BE2C (cell line): ENCODE results near the gene ADAMTS18.
A peak's percentile ranks its signal among the peaks of the same experiment; 100 is the strongest.

Source experiments
- DNase-seq: peaks from one replicate; pipeline ENCODE4 v3.0.0-alpha.2; 2020
- H3K27me3 ChIP-seq: fragments of 250-450 bp; sonication (Bioruptor Pico); 2 replicates; pipeline ENCODE4 v1.5.1; 2020; ENCODE audit warnings: mild to moderate bottlenecking
- H3K36me3 ChIP-seq: fragments of 250-450 bp; sonication (Bioruptor Pico); 2 replicates; pipeline ENCODE4 v1.5.1; 2020; ENCODE audit warnings: mild to moderate bottlenecking
- H3K4me1 ChIP-seq: fragments of 250-450 bp; sonication (Bioruptor Pico); 2 replicates; pipeline ENCODE4 v1.5.1; 2020
- H3K4me3 ChIP-seq: 2 replicates; pipeline ENCODE4 v1.5.1; 2011; ENCODE audit warnings: low read depth, low read length
- H3K9me3 ChIP-seq: fragments of 250-450 bp; sonication (Bioruptor Pico); 2 replicates; pipeline ENCODE4 v1.5.1; 2020
- TF ChIP-seq, protein P1 (sequence below): IDR thresholded peaks from 2 replicates; pipeline ENCODE4 v1.5.1; 2012; ENCODE audit warnings: mild to moderate bottlenecking, low read depth, low read length

ADAMTS18 gene

GRCh38 chr16:77414752-77415231 lies 20.0 kb downstream of the ADAMTS18 start:
- H3K4me3 ChIP-seq = no peak overlapping the region
- H3K4me1 ChIP-seq = no peaks in the 10 kb centered on the region
- H3K9me3 ChIP-seq = no peaks in the 10 kb centered on the region
- no peak for DNase-seq
- TF ChIP-seq, protein P1, sequence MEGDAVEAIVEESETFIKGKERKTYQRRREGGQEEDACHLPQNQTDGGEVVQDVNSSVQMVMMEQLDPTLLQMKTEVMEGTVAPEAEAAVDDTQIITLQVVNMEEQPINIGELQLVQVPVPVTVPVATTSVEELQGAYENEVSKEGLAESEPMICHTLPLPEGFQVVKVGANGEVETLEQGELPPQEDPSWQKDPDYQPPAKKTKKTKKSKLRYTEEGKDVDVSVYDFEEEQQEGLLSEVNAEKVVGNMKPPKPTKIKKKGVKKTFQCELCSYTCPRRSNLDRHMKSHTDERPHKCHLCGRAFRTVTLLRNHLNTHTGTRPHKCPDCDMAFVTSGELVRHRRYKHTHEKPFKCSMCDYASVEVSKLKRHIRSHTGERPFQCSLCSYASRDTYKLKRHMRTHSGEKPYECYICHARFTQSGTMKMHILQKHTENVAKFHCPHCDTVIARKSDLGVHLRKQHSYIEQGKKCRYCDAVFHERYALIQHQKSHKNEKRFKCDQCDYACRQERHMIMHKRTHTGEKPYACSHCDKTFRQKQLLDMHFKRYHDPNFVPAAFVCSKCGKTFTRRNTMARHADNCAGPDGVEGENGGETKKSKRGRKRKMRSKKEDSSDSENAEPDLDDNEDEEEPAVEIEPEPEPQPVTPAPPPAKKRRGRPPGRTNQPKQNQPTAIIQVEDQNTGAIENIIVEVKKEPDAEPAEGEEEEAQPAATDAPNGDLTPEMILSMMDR = no peak
- H3K27me3 ChIP-seq = no peaks in the 10 kb centered on the region
- no peaks in the 10 kb centered on the region for H3K36me3 ChIP-seq

- no peaks in the 10 kb centered on the region for H3K27me3 ChIP-seq
- H3K36me3 ChIP-seq = no peaks in the 10 kb centered on the region
- TF ChIP-seq, protein P1 = no peak
- no peak overlapping the region for H3K4me3 ChIP-seq
- H3K4me1 ChIP-seq = no peaks in the 10 kb centered on the region
- DNase-seq = no peak
- H3K9me3 ChIP-seq = no peaks in the 10 kb centered on the region
Observed at GRCh38 chr16:77410449-77410848, 24.4 kb downstream of the ADAMTS18 start.

GRCh38 chr16:77409311-77409710 lies 25.5 kb downstream of the ADAMTS18 start:
- TF ChIP-seq, protein P1 = no peak
- no peaks in the 10 kb centered on the region for H3K27me3 ChIP-seq
- H3K9me3 ChIP-seq = no peaks in the 10 kb centered on the region
- no peaks in the 10 kb centered on the region for H3K4me1 ChIP-seq
- H3K36me3 ChIP-seq = no peaks in the 10 kb centered on the region
- DNase-seq = no peak
- no peak overlapping the region for H3K4me3 ChIP-seq

DNA sequence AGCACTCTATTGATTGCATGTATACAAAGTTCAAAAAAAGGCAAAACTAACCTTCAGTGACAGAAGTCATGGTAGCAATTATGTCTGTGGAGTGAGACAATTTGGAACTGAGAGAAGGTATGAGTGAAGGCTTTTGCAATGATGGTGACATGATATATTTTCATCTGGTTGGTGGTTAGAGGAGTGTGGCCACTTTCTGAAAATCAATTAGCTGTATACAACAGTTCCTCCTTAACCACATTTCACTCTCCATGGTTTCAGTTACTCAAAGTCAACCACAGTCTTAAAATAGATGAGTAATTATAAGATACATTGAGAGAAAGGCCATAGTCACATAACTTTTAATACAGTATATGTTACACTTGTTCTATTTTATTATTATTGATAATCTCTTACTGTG lies 26.2 kb downstream of the ADAMTS18 start:
- no peaks in the 10 kb centered on the region for H3K9me3 ChIP-seq
- H3K4me1 ChIP-seq = no peaks in the 10 kb centered on the region
- TF ChIP-seq, protein P1 = no peak
- DNase-seq = no peak
- H3K36me3 ChIP-seq = no peaks in the 10 kb centered on the region
- H3K27me3 ChIP-seq = no peaks in the 10 kb centered on the region
- no peak overlapping the region for H3K4me3 ChIP-seq

GRCh38 chr16:77406680-77407079 lies 28.2 kb downstream of the ADAMTS18 start:
- Histone ChIP-seq H3K9me3 (no peaks in the 10 kb centered on the region), H3K27me3 (no peaks in the 10 kb centered on the region), H3K4me1 (no peaks in the 10 kb centered on the region), H3K4me3 (no peak overlapping the region), H3K36me3 (no peaks in the 10 kb centered on the region)
- no peak for DNase-seq
- TF ChIP-seq, protein P1 = 0 out of 2 replicates have a peak, but pooled peaks have one; percentile 9

- Histone ChIP-seq H3K27me3 (no peaks in the 10 kb centered on the region), H3K4me1 (no peaks in the 10 kb centered on the region), H3K36me3 (no peaks in the 10 kb centered on the region), H3K9me3 (no peaks in the 10 kb centered on the region), H3K4me3 (no peak overlapping the region)
- DNase-seq = no peak
- TF ChIP-seq, protein P1 = no peak
Observed at GRCh38 chr16:77404775-77405174, 30.1 kb downstream of the ADAMTS18 start.
